DND-41 (cell line): ENCODE measurements around the gene HINT1.

ENCODE experiments used
- ATAC-seq: fragments of 200-7000 bp; cut with Tn5 transposase; 3 replicates; pipeline ENCODE4 v1.9.1; 2021; ENCODE audit warnings: low read depth; ENCODE audit not compliant: insufficient read depth
- DNase-seq: peaks from one replicate; pipeline ENCODE4 v3.0.0-alpha.2; 2020
- H2AFZ ChIP-seq: 2 replicates; pipeline ENCODE4 v1.6.0; 2012; ENCODE audit warnings: low read depth, low read length
- H3K27ac ChIP-seq: 2 replicates; pipeline ENCODE4 v1.5.1; 2012; ENCODE audit warnings: low read length, inconsistent platforms
- H3K27me3 ChIP-seq: fragments of 200-600 bp; sonication (generic); 2 replicates; pipeline ENCODE4 v1.6.0; 2012; ENCODE audit warnings: low read length, mild to moderate bottlenecking, inconsistent platforms; ENCODE audit not compliant: insufficient read depth, poor library complexity
- H3K36me3 ChIP-seq: 2 replicates; pipeline ENCODE4 v1.5.1; 2012; ENCODE audit warnings: low read length, inconsistent platforms; ENCODE audit not compliant: insufficient read depth
- H3K4me1 ChIP-seq: 2 replicates; pipeline ENCODE4 v1.5.1; 2012; ENCODE audit warnings: mild to moderate bottlenecking, low read length; ENCODE audit not compliant: insufficient read depth
- H3K4me2 ChIP-seq: 2 replicates; pipeline ENCODE4 v1.6.0; 2012; ENCODE audit warnings: mild to moderate bottlenecking, moderate library complexity, low read length, inconsistent platforms; ENCODE audit not compliant: insufficient read depth
- H3K4me3 ChIP-seq, 2 experiments: fragments of 200-600 bp in 1 of 2; shearing (Covaris generic) in 1 of 2; 2 replicates each; pipeline ENCODE4 v1.5.1; 2012 to 2016; ENCODE audit warnings: inconsistent platforms in 2 of 2, low read length in 2 of 2, mild to moderate bottlenecking in 2 of 2, low read depth in 1 of 2, moderate library complexity in 1 of 2
- H3K79me2 ChIP-seq: 2 replicates; pipeline ENCODE4 v1.6.0; 2012; ENCODE audit warnings: low read length, inconsistent platforms; ENCODE audit not compliant: insufficient read depth
- H3K9ac ChIP-seq: 2 replicates; pipeline ENCODE4 v1.6.0; 2012; ENCODE audit warnings: low read depth, mild to moderate bottlenecking, inconsistent platforms, low read length, moderate library complexity
- H3K9me3 ChIP-seq: 2 replicates; pipeline ENCODE4 v1.5.1; 2012; ENCODE audit warnings: low read length, moderate library complexity, mild to moderate bottlenecking, inconsistent platforms; ENCODE audit not compliant: insufficient read depth, severe bottlenecking
- H4K20me1 ChIP-seq: 2 replicates; pipeline ENCODE4 v1.6.0; 2012; ENCODE audit warnings: low read length; ENCODE audit not compliant: insufficient read depth
- EZH2 ChIP-seq: IDR thresholded peaks from 3 replicates; pipeline ENCODE4 v1.6.1; 2012; ENCODE audit warnings: borderline replicate concordance, low read depth, mild to moderate bottlenecking, moderate library complexity, low read length, inconsistent platforms; ENCODE audit not compliant: severe bottlenecking
- TF ChIP-seq, protein P1 (sequence below): IDR thresholded peaks from 2 replicates; pipeline ENCODE4 v1.5.1; 2012; ENCODE audit warnings: borderline replicate concordance, low read length, moderate library complexity, mild to moderate bottlenecking; ENCODE audit not compliant: poor library complexity, severe bottlenecking; ENCODE audit errors: extremely low read depth

The HINT1 gene

DNA sequence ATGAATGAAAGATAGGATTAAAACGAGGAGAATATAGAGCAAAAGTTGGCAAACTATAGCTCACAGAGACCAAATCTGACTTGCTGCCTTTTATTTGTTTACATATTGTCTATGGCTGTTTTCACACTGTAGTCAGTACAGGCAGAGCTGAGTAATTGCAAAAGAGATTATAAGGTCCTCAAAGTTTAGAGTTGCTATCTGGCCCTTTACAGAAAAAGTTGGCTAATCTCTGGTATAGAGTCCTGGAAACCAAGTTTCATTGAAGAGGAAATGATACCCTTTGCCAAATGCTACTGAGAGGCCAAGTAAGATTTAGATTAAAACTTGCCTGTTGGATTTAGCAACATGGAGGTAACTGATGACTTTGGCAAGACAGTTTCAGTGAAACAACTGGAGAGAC, 41.7 kb upstream of the HINT1 start:
- Histone ChIP-seq H3K9ac (no peak overlapping the region), H3K27ac (no peak overlapping the region), H3K4me3 (no peak overlapping the region), H3K4me1 (peaks cover 38% of the 10 kb centered on the region), H2AFZ (no peak overlapping the region), H4K20me1 (no peaks in the 10 kb centered on the region), H3K79me2 (no peaks in the 10 kb centered on the region), H3K4me2 (no peak overlapping the region), H3K36me3 (no peaks in the 10 kb centered on the region), H3K27me3 (no peaks in the 10 kb centered on the region), H3K9me3 (no peaks in the 10 kb centered on the region)
- no peak for ATAC-seq
- no peak for TF ChIP-seq EZH2
- TF ChIP-seq, protein P1, sequence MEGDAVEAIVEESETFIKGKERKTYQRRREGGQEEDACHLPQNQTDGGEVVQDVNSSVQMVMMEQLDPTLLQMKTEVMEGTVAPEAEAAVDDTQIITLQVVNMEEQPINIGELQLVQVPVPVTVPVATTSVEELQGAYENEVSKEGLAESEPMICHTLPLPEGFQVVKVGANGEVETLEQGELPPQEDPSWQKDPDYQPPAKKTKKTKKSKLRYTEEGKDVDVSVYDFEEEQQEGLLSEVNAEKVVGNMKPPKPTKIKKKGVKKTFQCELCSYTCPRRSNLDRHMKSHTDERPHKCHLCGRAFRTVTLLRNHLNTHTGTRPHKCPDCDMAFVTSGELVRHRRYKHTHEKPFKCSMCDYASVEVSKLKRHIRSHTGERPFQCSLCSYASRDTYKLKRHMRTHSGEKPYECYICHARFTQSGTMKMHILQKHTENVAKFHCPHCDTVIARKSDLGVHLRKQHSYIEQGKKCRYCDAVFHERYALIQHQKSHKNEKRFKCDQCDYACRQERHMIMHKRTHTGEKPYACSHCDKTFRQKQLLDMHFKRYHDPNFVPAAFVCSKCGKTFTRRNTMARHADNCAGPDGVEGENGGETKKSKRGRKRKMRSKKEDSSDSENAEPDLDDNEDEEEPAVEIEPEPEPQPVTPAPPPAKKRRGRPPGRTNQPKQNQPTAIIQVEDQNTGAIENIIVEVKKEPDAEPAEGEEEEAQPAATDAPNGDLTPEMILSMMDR = no peak
- no peak for DNase-seq

DNA sequence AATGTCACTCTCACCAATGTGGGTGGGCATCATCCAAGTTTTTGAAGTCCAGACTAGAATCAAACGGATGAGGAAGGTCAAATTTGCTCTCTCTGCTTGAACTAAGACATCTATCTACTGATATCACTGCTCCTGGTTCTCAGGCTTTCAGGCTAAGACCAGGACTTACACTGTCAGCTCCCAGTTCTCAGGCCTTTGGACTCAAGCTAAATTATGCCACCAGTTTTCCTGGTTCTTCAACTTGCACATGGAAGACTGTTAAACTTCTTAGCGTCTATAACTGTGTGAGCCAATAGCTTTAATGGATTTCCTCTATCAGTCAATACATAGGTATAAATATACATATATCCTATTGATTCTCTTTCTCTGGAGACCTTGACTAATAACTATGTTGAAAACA, 41.0 kb upstream of the HINT1 start:
- no peaks in the 10 kb centered on the region for H3K9me3 ChIP-seq
- no peak for ATAC-seq
- no peak overlapping the region for H3K9ac ChIP-seq
- H3K4me3 ChIP-seq = no peak overlapping the region
- H3K27me3 ChIP-seq = no peaks in the 10 kb centered on the region
- peaks cover 31% of the 10 kb centered on the region for H3K4me1 ChIP-seq
- no peak overlapping the region for H3K27ac ChIP-seq
- no peak overlapping the region for H3K4me2 ChIP-seq
- no peak for DNase-seq
- no peak for TF ChIP-seq EZH2
- TF ChIP-seq, protein P1 = no peak
- H3K79me2 ChIP-seq = no peaks in the 10 kb centered on the region
- H3K36me3 ChIP-seq = no peaks in the 10 kb centered on the region
- H2AFZ ChIP-seq = no peak overlapping the region
- H4K20me1 ChIP-seq = no peaks in the 10 kb centered on the region

DNA sequence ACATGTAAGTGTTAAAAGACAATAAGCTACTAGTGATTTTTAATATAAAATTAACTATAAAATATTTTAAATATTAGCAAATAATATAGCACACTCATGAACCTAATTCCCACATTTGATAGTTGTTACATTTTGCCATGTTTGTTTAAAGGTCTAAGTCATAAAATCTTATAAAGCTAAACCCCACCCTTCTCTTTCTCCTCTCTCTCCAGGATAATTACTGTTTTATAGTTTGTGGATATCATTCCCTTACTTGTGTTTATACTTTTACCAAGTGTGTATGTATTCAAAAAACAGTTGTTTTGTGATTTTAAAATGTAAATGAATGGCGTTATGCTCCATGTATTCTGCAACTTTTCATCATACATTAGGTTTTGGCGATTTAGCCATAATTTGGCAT, 39.9 kb upstream of the HINT1 start:
- H4K20me1 ChIP-seq = no peaks in the 10 kb centered on the region
- no peak overlapping the region for H3K4me3 ChIP-seq
- ATAC-seq = no peak
- no peak overlapping the region for H3K27ac ChIP-seq
- H2AFZ ChIP-seq = no peak overlapping the region
- H3K9me3 ChIP-seq = no peaks in the 10 kb centered on the region
- H3K4me2 ChIP-seq = no peak overlapping the region
- H3K9ac ChIP-seq = no peak overlapping the region
- no peaks in the 10 kb centered on the region for H3K36me3 ChIP-seq
- no peak for DNase-seq
- H3K27me3 ChIP-seq = no peaks in the 10 kb centered on the region
- H3K79me2 ChIP-seq = no peaks in the 10 kb centered on the region
- H3K4me1 ChIP-seq = peaks cover 20% of the 10 kb centered on the region
- TF ChIP-seq EZH2 = no peak
- TF ChIP-seq, protein P1 = no peak

DNA sequence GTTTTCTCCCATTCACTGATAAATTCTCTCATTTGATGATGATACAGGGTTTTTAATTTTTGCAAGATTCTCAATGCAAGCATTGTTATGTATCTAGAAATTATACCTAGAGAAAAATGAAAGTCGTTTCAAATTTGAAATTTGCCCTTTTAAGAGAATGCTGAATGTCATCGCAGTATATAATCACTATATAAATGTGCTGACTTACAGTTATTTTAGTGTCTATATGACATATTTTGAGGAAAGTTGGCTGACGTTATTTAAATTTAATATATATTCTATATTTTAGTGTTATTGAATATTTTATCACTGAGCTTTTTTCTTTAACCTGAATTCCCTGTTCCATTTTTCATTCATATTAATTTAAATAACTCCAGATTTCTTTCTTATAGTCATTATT, 35.5 kb upstream of the HINT1 start:
- no peak overlapping the region for H3K27ac ChIP-seq
- H3K4me1 ChIP-seq = no peaks in the 10 kb centered on the region
- TF ChIP-seq, protein P1 = no peak
- no peak for TF ChIP-seq EZH2

More for the DNA sequence above, 35.5 kb upstream of the HINT1 start:
- no peaks in the 10 kb centered on the region for H4K20me1 ChIP-seq
- DNase-seq (no peak), ATAC-seq (no peak)
- no peak overlapping the region for H3K4me2 ChIP-seq
- H3K4me3 ChIP-seq = no peak overlapping the region
- H3K9me3 ChIP-seq = no peaks in the 10 kb centered on the region
- no peaks in the 10 kb centered on the region for H3K27me3 ChIP-seq
- no peaks in the 10 kb centered on the region for H3K36me3 ChIP-seq
- H3K9ac ChIP-seq = no peak overlapping the region
- H2AFZ ChIP-seq = no peak overlapping the region
- H3K79me2 ChIP-seq = no peaks in the 10 kb centered on the region
